GM12878 (cell line): ENCODE results near the gene RPL37A. TPM values are rescaled to one million over a fixed set of nuclear protein-coding genes. Genes with fewer than 3 reads are reported as not detected.
A peak's percentile ranks its signal among the peaks of the same experiment; 100 is the strongest.

Experiments used
- CTCF ChIP-seq, 3 experiments: IDR thresholded peaks in 2 of 3; conservative IDR thresholded peaks in 1 of 3; 2 replicates each; pipeline ENCODE4 v1.5.1; 2011; ENCODE audit warnings: low read depth in 3 of 3, low read length in 3 of 3, mild to moderate bottlenecking in 3 of 3, control low read depth in 2 of 3, moderate library complexity in 2 of 3, inconsistent platforms in 1 of 3, mixed read lengths in 1 of 3; ENCODE audit not compliant: control insufficient read depth in 2 of 3, insufficient read depth in 1 of 3; ENCODE audit errors: extremely low read depth in 1 of 3
- CUX1 ChIP-seq: IDR thresholded peaks from 2 replicates; pipeline ENCODE4 v1.6.1; 2012; ENCODE audit warnings: improper control_type of control experiment, low read depth, low read length; ENCODE audit not compliant: insufficient replicate concordance
- ELK1 ChIP-seq: IDR thresholded peaks from 2 replicates; pipeline ENCODE4 v1.6.1; 2012; ENCODE audit warnings: low read depth, low read length, improper control_type of control experiment
- EP300 ChIP-seq, 2 experiments: fragments of 150-350 bp in 1 of 2; IDR thresholded peaks; 2 replicates each; pipeline ENCODE4 v1.6.1; 2011 to 2012; ENCODE audit warnings: low read depth in 2 of 2, low read length in 2 of 2, borderline replicate concordance in 1 of 2, improper control_type of control experiment in 1 of 2, inconsistent platforms in 1 of 2; ENCODE audit not compliant: control insufficient read depth in 1 of 2
- GABPA ChIP-seq: IDR thresholded peaks from 2 replicates; pipeline ENCODE4 v1.6.1; 2014; ENCODE audit warnings: antibody characterized with exemption, low read depth, mild to moderate bottlenecking, inconsistent platforms
- HDGF ChIP-seq: fragments of 450-650 bp; IDR thresholded peaks from 2 replicates; pipeline ENCODE4 v1.6.1; 2016; ENCODE audit warnings: antibody characterized with exemption
- IKZF1 ChIP-seq: fragments of 450-650 bp; conservative IDR thresholded peaks from 2 replicates; pipeline ENCODE4 v1.6.1; 2017; ENCODE audit warnings: antibody characterized with exemption, mild to moderate bottlenecking
- IRF4 ChIP-seq: IDR thresholded peaks from 2 replicates; pipeline ENCODE4 v1.6.1; 2011; ENCODE audit warnings: low read depth, low read length
- MEF2A ChIP-seq: IDR thresholded peaks from 2 replicates; pipeline ENCODE4 v1.6.1; 2011; ENCODE audit warnings: low read depth, mild to moderate bottlenecking, low read length, moderate library complexity; ENCODE audit not compliant: insufficient read depth
- MTA2 ChIP-seq: fragments of 450-650 bp; IDR thresholded peaks from 2 replicates; pipeline ENCODE4 v1.6.1; 2016; ENCODE audit warnings: low read depth, mild to moderate bottlenecking, moderate library complexity
- NR2C2 ChIP-seq: IDR thresholded peaks from 2 replicates; pipeline ENCODE4 v1.6.1; 2011; ENCODE audit warnings: borderline replicate concordance, low read depth; ENCODE audit not compliant: control insufficient read depth, insufficient read length
- NR2F1 ChIP-seq: fragments of 450-650 bp; conservative IDR thresholded peaks from 2 replicates; pipeline ENCODE4 v1.6.1; 2017; ENCODE audit warnings: mild to moderate bottlenecking
- PAX5 ChIP-seq: IDR thresholded peaks from 2 replicates; pipeline ENCODE4 v1.6.1; 2011; ENCODE audit warnings: low read depth, low read length, borderline replicate concordance
- PBX3 ChIP-seq: IDR thresholded peaks from 2 replicates; pipeline ENCODE4 v1.6.1; 2011; ENCODE audit warnings: mild to moderate bottlenecking, low read depth, low read length, moderate library complexity; ENCODE audit not compliant: insufficient replicate concordance
- RAD51 ChIP-seq: fragments of 450-650 bp; IDR thresholded peaks from 2 replicates; pipeline ENCODE4 v1.6.1; 2016; ENCODE audit warnings: moderate library complexity, mild to moderate bottlenecking, inconsistent platforms
- RB1 ChIP-seq: fragments of 450-650 bp; formaldehyde crosslinking; IDR thresholded peaks from 2 replicates; pipeline ENCODE4 v1.6.1; 2017; ENCODE audit warnings: mild to moderate bottlenecking, borderline replicate concordance
- SMC3 ChIP-seq: IDR thresholded peaks from 2 replicates; pipeline ENCODE4 v1.6.1; 2011; ENCODE audit warnings: low read length, improper control_type of control experiment, borderline replicate concordance
- STAT3 ChIP-seq: IDR thresholded peaks from 2 replicates; pipeline ENCODE4 v1.6.1; 2011; ENCODE audit warnings: low read depth, low read length, improper control_type of control experiment
- TARDBP ChIP-seq: IDR thresholded peaks from 2 replicates; pipeline ENCODE4 v1.6.1; 2016; ENCODE audit warnings: borderline replicate concordance
- YY1 ChIP-seq: IDR thresholded peaks from 2 replicates; pipeline ENCODE4 v1.6.1; 2011; ENCODE audit warnings: low read depth, mild to moderate bottlenecking, low read length
- polyA plus RNA-seq, 11 experiments: library from polyadenylated mRNA; depleted of rRNA in 4 of 11; unstranded in 6 of 11; stranded (reverse) in 5 of 11; fragments of >200 nt; fragmentation: Nextera tagmentation in 4 of 11; fragmentation: Illumina TruSeq in 1 of 11; extraction: Ambion mirVana in 4 of 11; extraction: Trizol in 1 of 11; gene quantifications; 1 replicate in 1 of 11; 2 replicates in 10 of 11; pipeline versions ENCODE4 v1.2.1 to v1.2.3, GENCODE V29; 2011 to 2016; ENCODE audit warnings: inconsistent platforms in 2 of 11, missing spikeins in 2 of 11, low read depth in 1 of 11
- total RNA-seq, 4 experiments: library from RNA; depleted of rRNA in 3 of 4; stranded (reverse); fragments of >200 nt in 3 of 4; fragmentation: Illumina TruSeq in 1 of 4; extraction: Trizol in 1 of 4; gene quantifications; 2 replicates each; pipeline versions ENCODE4 v1.2.1 to v1.2.3, GENCODE V29; 2013 to 2021

The RPL37A gene
- total and polyA plus RNA-seq, 10 of the 15 experiments (the other 5 are each of a cell fraction or from before 2014, with no cell fraction given): 2,847 to 6,854 (median 5,110) TPM

GRCh38 chr2:216498379-216499352 is at the start of gene RPL37A (continued):
- peak; percentile 82 for TF ChIP-seq ELK1
- peak; percentile 78; the same call in 1 of the 2 replicates for TF ChIP-seq RB1
- peak; percentile 59; the same call in 1 of the 2 replicates for TF ChIP-seq NR2F1
- TF ChIP-seq SMC3: no peak
- no peak for TF ChIP-seq CTCF (IDR thresholded peaks at IDR 0.05 in 2 of 3, conservative IDR thresholded peaks at IDR 0.05 in 1 of 3; ENCODE audit: control insufficient read depth in 2 of 3, extremely low read depth in 1 of 3, insufficient read depth in 1 of 3, low read depth in 3 of 3, low read length in 3 of 3)
- TF ChIP-seq RAD51: no peak
- no peak for TF ChIP-seq MTA2
- TF ChIP-seq GABPA: peak; percentile 91
- peak; percentile 59; the same call in 1 of the 2 replicates for TF ChIP-seq PAX5
- no peak for TF ChIP-seq HDGF
- TF ChIP-seq YY1: peak; percentile 81
- 0 out of 2 replicates have a peak, but pooled peaks have one; percentile 63 for TF ChIP-seq TARDBP
- peak; percentile 76 for TF ChIP-seq IKZF1
- no peak for TF ChIP-seq STAT3
- no peak for TF ChIP-seq CUX1
- no peak for TF ChIP-seq NR2C2
- TF ChIP-seq PBX3: peak; percentile 7
- no peak for TF ChIP-seq IRF4
- TF ChIP-seq EP300 (IDR thresholded peaks at IDR 0.05; ENCODE audit: borderline replicate concordance in 1 of 2, control insufficient read depth in 1 of 2, low read depth in 2 of 2, low read length in 2 of 2): no peak
- TF ChIP-seq MEF2A: no peak
